Choroid plexus epithelial cell (primary cell): ENCODE measurements around the gene SMNDC1.
"Not testable (repeated sequence)": the region's sequence is repeated elsewhere in the genome, so short reads cannot be mapped to it uniquely, and the experiment has no call there.

ENCODE experiments used
- DNase-seq: peaks from one replicate; pipeline ENCODE4 v3.0.0-alpha.2; 2010; ENCODE audit warnings: low read depth
- H3K4me3 ChIP-seq: 2 replicates; pipeline ENCODE4 v1.5.1; 2011; ENCODE audit warnings: low read depth, mild to moderate bottlenecking, control low read depth, low read length, moderate library complexity
- CTCF ChIP-seq: conservative IDR thresholded peaks from 2 replicates; pipeline ENCODE4 v1.5.1; 2011; ENCODE audit warnings: low read depth, mild to moderate bottlenecking, control low read depth, inconsistent platforms, low read length, moderate library complexity

Gene SMNDC1

DNA sequence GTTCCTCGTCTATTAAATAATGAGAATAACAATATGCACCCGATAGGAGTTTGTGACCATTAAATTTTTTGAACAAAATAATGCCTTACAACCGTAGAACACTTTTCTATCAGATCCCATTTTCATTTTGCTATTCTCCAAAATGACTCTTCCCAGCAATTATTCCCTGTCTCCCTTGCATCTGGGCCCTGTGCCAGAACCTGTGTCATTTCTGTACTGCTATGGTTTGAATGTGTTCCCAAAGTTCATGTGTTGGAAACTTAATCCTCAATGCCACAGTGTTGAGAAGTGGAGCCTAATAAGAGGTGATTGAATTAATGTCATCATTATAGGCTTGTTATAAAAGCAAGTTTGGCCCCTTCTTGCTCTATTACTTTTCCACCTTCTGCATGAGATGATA is 33.2 kb upstream of the SMNDC1 start:
- TF ChIP-seq CTCF: no peak
- no peak for DNase-seq
- no peak overlapping the region for H3K4me3 ChIP-seq

- no peak overlapping the region for H3K4me3 ChIP-seq
- no peak for DNase-seq
- no peak for TF ChIP-seq CTCF
Observed at GRCh38 chr10:110337401-110337800, 32.7 kb upstream of the SMNDC1 start.

DNA sequence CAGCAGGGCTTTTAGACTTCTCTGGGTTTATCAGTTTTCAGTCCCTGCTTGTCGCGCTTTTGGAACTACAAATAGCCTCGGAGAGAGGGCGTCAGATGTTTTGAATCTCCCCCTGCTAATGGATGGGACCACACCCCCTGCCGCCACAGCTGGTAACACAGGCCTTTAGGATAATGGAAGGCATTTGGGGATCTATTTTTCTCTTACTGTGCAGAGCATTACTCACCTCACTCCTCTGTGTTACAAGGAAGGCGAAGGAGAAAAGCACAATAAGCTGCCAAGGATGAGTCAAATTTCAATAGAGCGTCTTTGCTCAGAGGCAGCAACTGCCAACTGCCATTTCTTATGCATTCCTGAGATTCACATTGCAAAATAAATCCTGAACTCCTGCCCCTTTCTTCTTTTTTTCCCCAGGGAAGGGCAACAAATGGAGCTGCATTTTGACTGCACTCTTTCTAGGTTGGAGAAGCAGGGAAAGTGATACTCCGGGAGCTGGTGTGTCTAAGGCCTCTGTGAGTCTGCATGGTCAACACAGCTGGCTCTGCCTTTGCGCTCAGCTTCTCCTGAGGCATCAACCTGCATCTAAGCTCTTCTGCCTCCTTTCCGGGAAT is 31.5 kb upstream of the SMNDC1 start:
- peak; percentile 96 for DNase-seq
- peak; percentile 33 for TF ChIP-seq CTCF
- no peak overlapping the region for H3K4me3 ChIP-seq

GRCh38 chr10:110335314-110336064 is 30.8 kb upstream of the SMNDC1 start:
- no peak for TF ChIP-seq CTCF
- no peak overlapping the region for H3K4me3 ChIP-seq
- no peak for DNase-seq

GRCh38 chr10:110334061-110334656 is 29.4 kb upstream of the SMNDC1 start:
- no peak for TF ChIP-seq CTCF
- H3K4me3 ChIP-seq: no peak overlapping the region
- no peak for DNase-seq

- H3K4me3 ChIP-seq, DNase-seq: not testable (repeated sequence)
Observed at GRCh38 chr10:110331226-110331795, 26.6 kb upstream of the SMNDC1 start.

DNA sequence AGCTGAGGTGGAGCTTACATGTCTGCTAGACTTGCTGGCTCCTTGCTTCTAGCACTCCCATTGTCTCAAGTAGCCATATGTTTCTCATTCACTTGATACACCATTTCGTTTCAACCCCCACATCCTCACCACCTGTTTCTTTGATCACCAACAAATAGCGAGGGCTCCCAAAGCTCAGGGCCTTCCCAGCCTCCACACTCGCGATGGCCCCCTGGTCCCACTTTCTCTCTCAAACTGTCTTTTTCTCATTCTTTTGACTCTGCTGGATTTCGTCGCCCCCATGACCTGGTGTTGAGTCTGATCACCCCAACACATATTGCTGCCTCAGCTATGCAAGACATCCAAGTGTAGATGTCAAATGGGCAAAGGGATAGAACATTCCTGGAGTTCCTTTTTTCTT is 26.0 kb upstream of the SMNDC1 start:
- no peak overlapping the region for H3K4me3 ChIP-seq
- no peak for TF ChIP-seq CTCF
- no peak for DNase-seq
